ENCODE data around the gene SGSM1.

- TF ChIP-seq TOE1 (IDR thresholded peaks at IDR 0.05; ENCODE audit: borderline replicate concordance) (no peak), TOE1 (CRISPR knock-in tag; IDR thresholded peaks at IDR 0.05; ENCODE audit: borderline replicate concordance, low read depth) (no peak), CTCF (IDR thresholded peaks at IDR 0.05 in 2 of 3, conservative IDR thresholded peaks at IDR 0.05 in 1 of 3; ENCODE audit: insufficient read depth in 2 of 3, low read depth in 1 of 3, low read length in 3 of 3) (no peak), TBP (optimal IDR thresholded peaks at IDR 0.05; ENCODE audit: low read depth, low read length) (no peak), CBX8 (IDR thresholded peaks at IDR 0.05; ENCODE audit: borderline replicate concordance, extremely low read depth, low read depth, low read length, poor library complexity, severe bottlenecking) (no peak), U2AF2 (optimal IDR thresholded peaks at IDR 0.05; ENCODE audit: low read depth, low read length) (no peak), FIP1L1 (IDR thresholded peaks at IDR 0.05; ENCODE audit: low read depth, low read length, poor library complexity, severe bottlenecking) (no peak), CHD2 (IDR thresholded peaks at IDR 0.05; ENCODE audit: low read depth, low read length) (no peak), CREB3 (tag; conservative IDR thresholded peaks at IDR 0.05; ENCODE audit: low read depth) (no peak), JUND (IDR thresholded peaks at IDR 0.05; ENCODE audit: borderline replicate concordance, low read depth, low read length) (no peak), JUND (tag; IDR thresholded peaks at IDR 0.05; ENCODE audit: borderline replicate concordance, low read depth, low read length) (no peak)
- TF ChIP-seq, protein P1, sequence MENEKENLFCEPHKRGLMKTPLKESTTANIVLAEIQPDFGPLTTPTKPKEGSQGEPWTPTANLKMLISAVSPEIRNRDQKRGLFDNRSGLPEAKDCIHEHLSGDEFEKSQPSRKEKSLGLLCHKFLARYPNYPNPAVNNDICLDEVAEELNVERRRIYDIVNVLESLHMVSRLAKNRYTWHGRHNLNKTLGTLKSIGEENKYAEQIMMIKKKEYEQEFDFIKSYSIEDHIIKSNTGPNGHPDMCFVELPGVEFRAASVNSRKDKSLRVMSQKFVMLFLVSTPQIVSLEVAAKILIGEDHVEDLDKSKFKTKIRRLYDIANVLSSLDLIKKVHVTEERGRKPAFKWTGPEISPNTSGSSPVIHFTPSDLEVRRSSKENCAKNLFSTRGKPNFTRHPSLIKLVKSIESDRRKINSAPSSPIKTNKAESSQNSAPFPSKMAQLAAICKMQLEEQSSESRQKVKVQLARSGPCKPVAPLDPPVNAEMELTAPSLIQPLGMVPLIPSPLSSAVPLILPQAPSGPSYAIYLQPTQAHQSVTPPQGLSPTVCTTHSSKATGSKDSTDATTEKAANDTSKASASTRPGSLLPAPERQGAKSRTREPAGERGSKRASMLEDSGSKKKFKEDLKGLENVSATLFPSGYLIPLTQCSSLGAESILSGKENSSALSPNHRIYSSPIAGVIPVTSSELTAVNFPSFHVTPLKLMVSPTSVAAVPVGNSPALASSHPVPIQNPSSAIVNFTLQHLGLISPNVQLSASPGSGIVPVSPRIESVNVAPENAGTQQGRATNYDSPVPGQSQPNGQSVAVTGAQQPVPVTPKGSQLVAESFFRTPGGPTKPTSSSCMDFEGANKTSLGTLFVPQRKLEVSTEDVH (IDR thresholded peaks at IDR 0.05; ENCODE audit: low read depth, partially characterized antibody) = no peak
- TF ChIP-seq, protein P2, sequence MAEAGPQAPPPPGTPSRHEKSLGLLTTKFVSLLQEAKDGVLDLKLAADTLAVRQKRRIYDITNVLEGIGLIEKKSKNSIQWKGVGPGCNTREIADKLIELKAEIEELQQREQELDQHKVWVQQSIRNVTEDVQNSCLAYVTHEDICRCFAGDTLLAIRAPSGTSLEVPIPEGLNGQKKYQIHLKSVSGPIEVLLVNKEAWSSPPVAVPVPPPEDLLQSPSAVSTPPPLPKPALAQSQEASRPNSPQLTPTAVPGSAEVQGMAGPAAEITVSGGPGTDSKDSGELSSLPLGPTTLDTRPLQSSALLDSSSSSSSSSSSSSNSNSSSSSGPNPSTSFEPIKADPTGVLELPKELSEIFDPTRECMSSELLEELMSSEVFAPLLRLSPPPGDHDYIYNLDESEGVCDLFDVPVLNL (CRISPR knock-in tag; IDR thresholded peaks at IDR 0.05; ENCODE audit: low read depth) = no peak
Observed at GRCh38 chr22:24789516-24789915, 16.5 kb upstream of the SGSM1 start.
